ENCODE measurements around the gene KPNA6. TPM values are rescaled to one million over a fixed set of nuclear protein-coding genes. Genes with fewer than 3 reads are reported as not detected.
"Not testable (repeated sequence)": the region's sequence is repeated elsewhere in the genome, so short reads cannot be mapped to it uniquely, and the experiment has no call there.

KPNA6 gene
- total RNA-seq, 1 donor from 2014 or later = 25.3 TPM

DNA sequence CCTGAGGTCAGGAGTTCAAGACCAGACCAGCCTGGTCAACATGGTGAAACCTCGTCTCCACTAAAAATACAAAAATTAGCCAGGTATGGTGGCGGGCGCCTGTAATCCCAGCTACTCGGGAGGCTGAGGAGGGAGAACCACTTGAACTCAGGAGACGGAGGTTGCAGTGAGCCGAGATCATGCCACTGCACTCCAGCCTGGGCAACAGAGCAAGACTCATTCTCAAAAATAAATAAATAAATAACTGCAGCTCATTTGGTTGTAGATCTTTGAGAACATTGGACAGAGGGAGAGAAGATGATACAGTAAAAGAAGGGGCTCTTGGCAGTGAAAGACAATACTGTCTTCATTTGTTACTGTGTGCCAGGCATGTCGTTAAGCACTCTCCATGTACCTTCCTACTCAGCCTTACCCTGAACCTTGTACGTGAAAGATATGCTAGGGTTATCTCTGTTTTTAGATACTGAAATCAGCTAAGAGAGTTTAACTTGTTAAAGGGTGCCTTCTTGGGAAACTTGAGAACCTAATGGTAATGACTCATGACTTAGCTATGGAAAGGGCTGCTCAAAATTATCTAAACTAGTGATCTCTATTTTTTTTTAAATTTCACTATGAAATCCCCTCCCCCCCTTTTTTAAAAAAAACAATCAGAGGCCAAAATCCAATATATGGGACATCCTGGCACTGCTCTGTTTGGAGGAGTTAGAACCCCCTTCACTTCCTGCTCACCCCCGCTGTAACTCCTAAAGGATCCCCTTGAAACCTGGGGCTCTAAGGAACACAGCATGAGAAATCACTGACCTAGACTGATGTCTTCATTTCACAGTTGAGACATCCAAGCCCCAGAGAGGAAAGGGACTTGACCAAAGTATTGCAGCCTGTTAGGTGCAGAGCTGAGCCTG, 6.8 kb upstream of the KPNA6 start:
- no peak for DNase-seq

DNA sequence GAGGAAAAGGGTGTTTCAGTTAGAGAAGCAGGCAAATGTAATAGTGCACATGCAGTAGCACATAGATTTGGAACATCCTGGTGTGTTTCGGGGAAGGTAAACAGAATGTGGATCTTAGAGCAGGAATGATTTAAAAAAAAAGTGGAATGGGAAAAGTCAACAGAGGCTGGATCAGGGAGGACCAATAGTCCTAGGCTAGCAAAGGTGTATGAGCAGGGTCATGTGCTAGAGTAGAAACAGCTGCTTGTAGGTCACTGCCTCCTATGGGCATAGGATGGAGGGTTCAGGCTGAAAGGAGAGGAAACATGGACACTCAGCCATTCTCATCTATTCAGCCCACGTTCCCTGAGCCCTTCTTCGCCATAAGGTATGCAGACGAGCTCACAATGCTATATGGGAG, 3.7 kb upstream of the KPNA6 start:
- DNase-seq = no peak

DNA sequence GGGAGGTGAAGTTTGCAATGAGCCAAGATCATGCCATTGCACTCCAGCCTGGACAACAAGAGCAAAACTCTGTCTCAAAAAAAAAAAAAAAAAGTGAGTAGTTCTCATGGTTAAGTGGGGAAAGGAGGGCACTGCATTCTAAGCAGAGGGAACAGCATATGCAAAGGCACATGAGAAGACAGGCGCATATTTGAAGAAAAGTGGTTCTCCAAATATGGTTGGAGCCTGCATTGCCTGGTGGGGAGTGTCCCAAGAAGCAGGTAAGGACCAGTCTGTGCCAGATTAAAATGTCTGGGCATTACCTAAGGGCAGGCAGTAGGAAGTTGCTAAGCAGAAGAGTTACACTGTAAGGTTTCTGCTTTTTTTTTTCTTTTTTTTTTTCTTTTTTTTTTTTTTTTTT, 2.5 kb upstream of the KPNA6 start:
- no peak for DNase-seq

DNA sequence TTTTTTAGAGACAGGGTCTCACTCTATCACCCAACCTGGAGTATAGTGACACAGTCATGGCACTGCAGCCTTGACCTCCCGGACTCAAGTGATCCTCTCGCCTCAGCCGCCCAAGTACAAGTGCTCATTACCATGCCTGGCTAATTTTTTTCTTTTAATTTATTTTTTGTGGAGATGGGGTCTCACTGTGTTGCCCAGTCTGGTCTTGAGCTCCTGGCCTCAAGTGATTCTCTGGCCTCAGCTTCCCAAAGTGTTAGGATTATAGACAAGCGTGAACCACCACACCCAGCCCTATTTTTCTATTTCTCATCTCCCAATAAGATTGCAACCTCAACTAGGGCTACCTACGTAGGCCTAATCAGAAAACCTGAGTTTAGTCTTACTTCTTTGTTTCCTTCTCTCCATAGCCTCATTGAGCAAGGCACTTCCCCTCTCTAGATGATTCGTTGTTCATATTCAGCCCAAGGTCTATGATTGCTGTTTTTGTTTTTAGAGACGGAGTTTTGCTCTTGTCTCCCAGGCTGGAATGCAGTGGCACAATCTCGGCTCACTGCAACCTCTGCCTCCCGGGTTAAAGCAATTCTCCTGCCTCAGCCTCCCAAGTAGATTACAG, 1.1 kb upstream of the KPNA6 start:
- no peak for DNase-seq

DNA sequence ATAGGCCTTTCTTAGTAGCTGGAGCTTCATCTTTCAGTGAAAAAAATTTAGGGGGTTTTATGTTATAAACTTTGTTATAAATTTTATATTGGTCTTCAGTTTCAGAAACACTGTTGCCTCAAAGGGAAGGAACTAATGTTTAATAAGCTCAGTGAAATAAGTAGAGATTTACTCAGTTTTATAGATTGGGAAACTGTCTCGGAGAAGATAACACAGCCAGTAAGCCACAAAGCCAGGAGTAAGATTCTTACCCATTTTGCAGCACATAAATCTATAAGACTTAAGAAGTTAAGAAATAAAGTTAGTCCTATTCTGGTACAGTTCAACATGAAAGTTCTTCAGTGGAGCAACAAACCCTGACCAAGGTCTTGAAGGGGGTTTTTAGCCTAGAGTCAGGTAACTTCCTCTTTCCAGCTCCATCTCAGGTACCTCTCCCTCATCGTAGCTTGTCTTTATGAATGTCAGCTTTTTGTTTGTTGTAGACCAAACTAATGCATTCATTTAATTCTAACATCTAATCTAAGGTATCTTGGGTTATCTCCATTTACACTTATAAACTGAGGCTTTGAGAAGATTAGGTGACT, 3.3 kb downstream of the KPNA6 start:
- DNase-seq = no peak

DNA sequence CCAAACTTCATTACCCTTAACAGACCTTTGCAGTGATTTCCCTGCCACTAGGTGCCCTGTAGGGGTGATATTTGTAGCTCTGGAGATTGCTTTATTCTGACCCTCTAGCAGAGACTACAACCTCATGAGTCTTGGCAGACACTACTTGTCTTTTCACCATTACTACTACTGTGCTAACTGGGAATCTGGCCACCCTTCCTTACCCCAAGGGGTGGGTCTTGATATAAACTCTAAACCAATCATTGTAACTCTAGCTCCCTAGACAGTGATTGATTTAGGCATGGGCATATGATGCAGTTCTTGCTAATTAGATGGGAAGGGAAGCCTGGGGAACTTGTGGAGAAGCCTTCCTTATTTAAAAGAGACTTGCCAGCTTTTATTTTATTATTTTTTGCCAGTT, 3.9 kb downstream of the KPNA6 start:
- no peak for DNase-seq

DNA sequence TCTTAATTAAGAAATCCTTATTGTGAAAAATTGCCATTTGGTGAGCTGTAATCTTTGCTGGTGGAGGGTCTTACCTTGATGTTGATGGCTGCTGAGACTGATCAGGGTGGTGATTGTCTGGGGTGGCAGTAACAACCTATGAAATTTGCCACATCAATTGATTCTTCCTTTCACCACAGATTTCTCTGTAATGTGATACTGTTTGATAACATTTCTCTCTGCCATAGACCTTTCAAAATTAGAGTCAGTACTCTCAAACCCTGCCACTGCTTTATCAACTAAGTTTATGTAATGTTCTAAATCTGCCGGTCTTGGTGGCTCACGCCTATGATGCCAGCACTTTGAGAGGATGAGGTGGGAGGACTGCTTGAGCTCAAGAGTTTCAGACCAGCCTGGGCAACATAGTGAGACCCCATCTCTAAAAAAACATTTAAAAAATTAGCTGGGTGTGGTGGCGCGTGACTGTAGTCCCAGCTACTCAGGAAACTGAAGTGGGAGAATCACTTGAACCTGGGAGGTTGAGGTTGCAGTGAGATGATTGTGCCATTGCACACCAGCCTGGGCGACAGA, 5.0 kb downstream of the KPNA6 start:
- DNase-seq = no peak

DNA sequence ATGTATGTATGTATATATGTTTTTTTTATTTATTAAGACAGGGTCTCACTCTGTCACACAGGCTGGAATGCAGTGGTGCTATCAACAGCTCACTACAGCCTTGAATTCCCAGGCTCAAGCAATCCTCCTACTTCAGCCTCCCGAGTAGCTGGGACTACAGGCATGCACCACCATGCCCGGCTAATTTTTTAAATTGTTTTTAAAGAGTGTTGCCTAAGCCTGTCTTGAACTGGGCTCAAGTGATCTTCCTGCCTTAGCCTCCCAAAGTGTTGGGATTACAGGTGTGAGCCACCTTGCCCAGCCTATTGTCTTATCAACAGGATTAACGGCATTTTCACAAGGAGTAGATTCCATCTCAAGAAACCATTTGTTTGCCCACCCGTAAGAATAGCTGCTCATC, 5.6 kb downstream of the KPNA6 start:
- DNase-seq = not testable (repeated sequence)

DNA sequence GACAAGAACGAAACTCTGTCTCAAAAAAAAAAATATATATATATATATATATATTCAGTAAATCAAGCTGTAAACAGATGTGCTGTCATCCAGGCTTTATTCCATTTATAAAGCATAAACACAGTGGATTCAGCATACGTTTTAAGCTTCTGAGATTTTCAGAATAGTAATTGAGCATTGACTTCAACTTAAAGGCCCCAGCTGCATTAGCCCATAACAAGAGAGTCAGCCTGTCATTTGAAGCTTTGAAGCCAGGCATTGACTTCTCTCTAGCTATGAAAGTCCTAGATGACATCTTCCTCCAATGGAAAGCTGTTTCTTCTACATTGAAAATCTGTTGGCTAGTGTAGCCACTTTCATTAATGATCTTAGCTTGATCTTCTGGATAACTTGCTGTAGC, 6.6 kb downstream of the KPNA6 start:
- DNase-seq = no peak

DNA sequence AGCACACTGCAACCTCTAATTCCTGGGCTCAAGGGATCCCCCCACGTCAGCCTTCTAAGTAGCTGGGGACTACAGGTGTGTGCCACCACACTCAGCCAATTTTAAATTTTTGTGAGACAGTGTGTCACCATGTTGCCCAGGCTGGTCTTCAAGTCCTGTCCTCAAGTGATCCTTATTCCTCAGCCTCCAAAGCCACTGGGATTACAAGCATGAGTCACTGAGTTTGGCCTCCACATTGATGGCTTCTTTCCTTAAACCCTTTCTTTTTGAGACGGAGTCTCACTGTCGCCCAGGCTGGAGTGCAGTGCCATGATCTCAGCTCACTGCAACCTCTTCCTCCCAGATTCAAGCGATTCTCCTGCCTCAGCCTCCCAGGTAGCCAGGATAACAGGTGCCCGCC, 7.6 kb downstream of the KPNA6 start:
- DNase-seq = no peak

DNA sequence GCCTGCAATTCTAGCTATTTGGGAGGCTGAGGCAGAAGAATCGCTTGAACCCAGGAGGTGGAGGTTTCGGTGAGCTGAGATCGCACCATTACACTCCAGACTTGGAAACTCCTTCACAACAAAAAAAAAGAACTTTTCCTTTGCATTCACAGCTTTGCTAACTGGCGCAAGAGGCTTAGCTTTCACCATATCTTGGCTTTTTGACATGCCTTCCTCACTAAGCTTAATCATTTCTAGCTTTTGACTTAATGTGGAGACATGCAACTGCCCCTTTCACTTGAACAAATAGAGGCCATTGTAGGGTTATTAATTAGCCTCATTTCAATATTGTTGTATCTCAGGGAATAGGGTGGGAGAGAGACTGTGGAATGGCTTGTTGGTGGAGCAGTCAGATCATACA, 8.7 kb downstream of the KPNA6 start:
- DNase-seq = no peak

DNA sequence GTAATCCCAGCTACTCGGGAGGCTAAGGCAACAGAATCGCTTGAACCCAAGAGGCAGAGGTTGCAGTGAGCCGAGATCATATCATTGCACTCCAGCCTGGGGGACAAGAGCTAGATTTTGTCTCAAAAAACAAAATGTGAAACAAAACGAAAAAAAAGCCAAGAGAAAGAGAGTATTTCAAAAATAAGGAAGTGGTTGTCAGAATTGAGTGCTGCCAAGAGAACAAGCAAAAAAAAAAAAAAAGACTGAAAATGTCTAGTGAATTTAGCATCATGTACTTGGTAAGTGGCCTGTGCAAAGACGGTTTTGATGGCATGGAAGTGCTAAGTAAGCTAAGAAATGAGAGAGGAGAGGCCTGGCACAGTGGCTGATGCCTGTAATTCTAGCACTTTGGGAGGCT, 14.3 kb downstream of the KPNA6 start:
- DNase-seq = no peak

DNA sequence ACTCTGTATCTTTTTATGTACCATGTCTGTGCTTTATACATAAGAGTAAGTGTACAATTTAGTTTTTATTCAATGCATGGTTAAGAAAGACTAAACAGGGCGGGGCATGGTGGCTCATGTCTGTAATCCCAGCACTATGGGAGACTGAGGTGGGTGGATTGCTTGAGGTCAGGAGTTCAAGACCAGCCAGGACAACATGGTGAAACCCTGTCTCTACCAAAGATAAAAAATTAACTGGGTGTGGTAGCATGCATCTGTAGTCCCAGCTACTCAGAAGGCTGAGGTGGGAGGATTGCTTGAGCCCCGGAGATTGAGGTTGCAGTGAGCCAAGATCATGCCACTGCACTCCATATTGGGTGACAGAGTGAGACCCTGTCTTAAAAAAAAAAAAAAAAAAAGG, 15.5 kb downstream of the KPNA6 start:
- DNase-seq = not testable (repeated sequence)

DNA sequence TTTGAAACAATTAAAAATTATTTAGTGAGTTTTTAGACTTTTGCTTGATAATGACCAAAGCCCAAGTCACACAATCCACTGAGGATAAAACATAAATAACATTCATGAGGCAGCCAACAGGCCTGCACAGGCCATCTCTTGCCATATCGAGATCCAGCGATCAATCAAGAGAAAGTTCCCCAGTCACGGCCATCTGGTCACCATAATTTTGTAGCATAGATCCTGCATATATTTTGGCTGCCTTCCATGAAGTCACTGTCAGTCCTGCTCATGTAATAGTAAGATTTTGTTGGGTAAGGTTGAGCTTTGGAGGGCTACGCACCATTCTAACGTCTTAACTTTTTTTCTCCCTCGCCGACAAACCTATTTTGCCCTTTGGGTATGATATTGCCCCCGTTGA, 17.5 kb downstream of the KPNA6 start:
- no peak for DNase-seq

DNA sequence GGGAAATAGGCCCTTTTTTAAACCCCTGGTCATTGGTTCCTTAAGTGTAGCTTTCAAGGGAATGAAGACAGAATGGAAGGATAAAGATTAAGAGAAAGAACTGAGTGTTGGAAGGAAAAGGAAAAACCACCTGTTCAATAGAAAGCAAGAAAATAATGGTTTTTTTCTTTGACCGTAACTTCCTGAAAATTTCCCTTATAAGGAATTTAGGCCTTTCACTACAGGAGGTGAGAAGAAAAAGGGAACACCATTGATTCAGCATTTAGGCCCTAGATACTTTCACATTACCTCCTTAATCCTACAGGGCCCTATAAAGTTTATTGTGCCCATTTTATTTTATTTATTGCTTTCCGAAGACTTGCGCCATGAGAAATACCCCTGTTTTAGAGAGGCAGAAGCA, 18.9 kb downstream of the KPNA6 start:
- DNase-seq = no peak

DNA sequence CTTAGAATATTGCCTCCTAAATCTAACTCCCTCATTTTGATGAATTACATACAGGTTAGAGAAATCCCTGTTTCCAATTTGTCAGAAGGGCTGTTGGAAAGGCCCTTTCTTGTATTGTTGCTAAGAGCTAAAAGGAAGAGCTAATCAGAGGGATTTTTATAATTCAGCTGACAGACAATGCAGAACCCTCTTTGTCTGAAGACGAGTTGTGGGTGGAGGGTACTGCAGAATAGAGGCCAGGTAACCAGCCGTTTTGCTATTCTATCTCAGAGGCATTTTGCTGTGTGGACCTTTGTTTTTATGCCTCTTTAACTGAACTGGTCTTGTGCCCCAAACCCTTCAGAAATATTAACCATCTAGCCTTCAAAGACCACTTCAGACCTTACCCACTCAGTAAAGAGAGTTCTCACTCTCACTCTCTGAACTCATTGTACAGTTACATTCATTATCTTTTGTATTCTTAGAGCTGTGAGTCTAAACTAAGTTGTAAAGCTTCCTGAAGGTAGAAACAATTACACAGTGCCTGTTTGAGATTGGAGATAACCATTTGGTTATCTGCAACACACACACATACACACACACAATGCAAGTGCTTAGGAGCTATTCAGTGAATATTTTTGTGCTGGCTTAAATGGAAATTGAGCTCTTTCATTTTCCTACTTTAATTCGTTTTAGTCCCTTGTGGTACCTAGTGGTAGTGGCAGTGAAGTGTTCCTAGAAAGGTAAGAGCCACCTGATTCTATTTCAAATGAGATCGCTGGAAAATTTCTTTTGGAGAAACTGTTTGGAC, 19.7 kb downstream of the KPNA6 start:
- no peak for DNase-seq

DNA sequence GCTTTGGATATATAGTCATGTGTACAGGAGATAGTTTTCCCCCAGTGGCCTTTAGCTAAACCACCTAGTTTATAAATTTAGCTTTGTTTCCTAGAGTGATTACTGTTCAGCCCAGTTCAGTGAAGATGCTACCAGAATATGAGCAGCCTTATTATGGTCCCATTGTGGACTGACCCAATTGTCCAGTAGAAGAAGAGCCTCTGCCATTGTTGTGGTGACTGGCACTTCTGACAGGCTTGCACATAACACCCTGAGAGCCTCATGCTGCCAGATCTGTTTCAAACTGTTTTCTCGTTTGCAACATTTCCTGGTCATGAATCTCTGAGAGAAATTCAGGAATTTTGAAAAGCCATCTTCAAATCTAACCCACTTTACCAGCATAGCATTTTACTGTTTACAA, 20.6 kb downstream of the KPNA6 start:
- no peak for DNase-seq

DNA sequence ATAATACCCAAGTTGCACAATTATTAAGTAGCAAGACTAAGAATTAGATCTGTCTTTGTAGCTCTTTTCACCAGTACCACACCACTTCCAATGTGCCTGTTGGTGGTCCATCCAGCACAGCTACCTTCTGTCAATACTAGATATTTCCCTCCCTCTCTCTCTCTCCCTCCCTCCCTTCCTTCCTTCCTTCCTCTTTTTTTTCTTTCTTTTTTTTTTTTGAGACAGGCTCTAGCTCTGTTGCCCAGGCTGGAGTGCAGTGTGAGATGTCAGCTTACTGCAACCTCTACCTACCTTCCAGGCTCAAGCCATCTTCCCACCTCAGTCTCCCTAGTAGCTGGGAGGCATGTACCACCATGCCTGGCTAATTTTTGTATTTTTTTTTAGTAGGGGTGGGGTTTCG, 21.1 kb downstream of the KPNA6 start:
- DNase-seq = no peak

DNA sequence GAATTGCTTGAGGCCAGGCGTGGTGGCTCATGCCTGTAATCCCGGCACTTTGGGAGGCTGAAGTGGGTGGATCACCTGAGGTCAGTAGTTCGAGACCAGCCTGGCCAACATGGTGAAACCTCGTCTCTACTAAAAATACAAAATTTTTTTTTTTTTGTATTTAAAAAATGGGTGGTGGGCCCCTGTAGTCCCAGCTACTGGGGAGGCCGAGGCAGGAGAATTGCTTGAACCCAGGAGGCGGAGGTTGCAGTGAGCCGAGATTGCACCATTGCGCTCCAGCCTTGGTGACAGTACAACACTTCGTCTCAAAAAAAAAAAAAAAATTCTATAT, 26.1 kb downstream of the KPNA6 start:
- not testable (repeated sequence) for DNase-seq

DNA sequence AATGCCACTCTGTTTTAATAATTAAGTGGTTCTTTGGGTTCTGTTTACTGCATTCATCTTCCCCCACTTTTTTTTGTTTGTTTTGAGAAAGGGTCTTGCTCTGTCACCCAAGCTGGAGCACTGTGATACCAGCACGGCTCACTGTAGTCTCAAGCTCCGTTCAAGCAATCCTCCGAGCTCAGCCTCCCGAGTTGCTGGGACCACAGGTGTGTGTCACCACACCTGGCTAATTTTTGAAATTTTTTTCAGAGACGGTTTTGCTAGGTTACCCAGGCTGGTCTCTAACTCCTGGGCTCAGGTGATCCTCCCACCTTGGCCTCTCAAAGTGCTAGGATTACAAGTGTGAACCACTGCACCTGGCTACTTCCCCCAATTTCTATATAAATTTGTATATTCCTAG, 29.3 kb downstream of the KPNA6 start:
- no peak for DNase-seq

DNA sequence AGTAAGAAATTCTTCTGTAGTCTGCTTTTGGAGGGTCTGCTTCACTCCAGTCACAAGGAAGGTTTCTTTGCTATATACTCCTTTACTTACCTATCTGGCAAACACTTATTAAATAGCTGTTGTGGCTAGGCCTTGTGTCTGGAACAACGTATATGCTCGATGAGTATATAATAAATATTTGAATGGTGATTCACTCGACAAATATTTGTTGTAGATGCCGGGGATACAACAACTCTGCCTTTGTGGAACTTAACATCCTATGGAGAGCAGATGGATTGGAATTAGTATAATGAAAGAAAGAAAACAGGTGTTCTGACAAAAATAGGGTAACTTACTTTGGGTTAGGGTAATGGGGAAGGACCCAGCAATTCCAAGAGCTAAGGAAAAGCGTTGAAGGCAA, 31.1 kb downstream of the KPNA6 start:
- DNase-seq = no peak

DNA sequence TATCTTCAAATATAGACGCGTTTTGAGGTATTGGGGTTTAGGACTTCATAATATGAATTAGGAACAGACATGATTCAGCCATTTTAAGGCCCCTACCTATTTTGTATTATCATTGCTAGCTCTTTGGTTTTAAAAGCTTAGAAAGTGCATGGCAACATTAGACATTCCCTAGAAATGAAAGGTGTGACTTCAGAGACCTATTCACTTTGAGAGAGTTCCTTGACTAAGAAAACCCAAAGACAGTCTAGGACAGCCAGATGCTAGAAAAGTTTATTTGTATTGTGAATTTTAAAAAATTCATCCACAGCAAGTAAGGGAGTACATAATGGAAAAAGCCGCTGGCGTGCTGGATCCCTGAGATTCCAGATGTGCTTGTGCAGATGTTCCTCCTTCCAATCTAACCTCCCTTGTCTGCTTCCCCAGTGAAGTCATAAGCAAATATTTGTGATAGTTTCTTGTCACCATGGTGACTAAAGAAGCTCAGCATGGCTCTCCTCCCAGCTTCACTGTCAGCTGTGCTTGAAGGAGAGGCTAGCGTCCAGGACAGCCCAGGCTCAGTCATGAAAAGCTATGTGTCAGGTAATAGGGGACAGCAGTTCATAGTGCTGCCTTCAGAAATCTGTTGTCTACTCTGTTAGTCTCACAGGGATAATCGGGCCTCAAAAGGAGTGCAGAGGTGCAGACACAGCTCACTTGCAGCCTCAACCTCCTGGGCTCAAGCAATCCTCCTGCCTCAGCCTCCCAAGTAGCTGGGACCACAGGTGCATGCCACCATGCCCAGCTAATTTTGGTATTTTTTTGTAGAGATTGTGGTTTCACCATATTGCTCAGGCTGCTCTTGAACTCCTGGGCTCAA, 34.8 kb downstream of the KPNA6 start:
- DNase-seq = no peak
